LNCaP clone FGC (cell line): ENCODE results near the gene CLMN.

Experiments used
- DNase-seq: peaks from one replicate; pipeline ENCODE4 v3.0.0-alpha.2; 2011; ENCODE audit warnings: low read depth
- H3K4me3 ChIP-seq: 2 replicates; pipeline ENCODE4 v1.5.1; 2011; ENCODE audit warnings: mild to moderate bottlenecking, low read depth, low read length, control low read depth
- TF ChIP-seq, protein P1 (sequence below): IDR thresholded peaks from 2 replicates; pipeline ENCODE4 v1.5.1; 2012; ENCODE audit warnings: mild to moderate bottlenecking; ENCODE audit not compliant: control insufficient read depth, insufficient read depth; ENCODE audit errors: extremely low read depth

CLMN gene

DNA sequence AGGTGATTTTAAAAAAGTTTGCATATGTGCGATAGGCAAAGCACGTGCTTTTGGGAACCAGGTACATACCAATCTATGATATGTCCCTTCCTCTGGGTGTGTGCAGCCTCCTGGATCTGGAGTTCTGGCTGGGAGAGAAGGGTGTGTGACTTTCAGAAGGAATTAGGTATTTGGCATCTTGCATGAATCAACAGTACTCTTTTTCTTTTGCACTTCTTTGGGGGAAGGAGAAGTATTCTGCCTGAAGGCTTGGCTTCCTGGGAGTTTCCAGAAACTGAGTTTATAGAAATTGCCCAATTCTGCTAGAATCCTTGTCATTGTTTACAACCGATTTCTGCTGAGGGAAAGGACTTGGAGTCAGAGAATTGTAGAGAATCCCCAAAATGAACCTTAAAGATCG lies 2.9 kb upstream of the CLMN start:
- H3K4me3 ChIP-seq, result no peak overlapping the region
- DNase-seq, result no peak
- TF ChIP-seq, protein P1, sequence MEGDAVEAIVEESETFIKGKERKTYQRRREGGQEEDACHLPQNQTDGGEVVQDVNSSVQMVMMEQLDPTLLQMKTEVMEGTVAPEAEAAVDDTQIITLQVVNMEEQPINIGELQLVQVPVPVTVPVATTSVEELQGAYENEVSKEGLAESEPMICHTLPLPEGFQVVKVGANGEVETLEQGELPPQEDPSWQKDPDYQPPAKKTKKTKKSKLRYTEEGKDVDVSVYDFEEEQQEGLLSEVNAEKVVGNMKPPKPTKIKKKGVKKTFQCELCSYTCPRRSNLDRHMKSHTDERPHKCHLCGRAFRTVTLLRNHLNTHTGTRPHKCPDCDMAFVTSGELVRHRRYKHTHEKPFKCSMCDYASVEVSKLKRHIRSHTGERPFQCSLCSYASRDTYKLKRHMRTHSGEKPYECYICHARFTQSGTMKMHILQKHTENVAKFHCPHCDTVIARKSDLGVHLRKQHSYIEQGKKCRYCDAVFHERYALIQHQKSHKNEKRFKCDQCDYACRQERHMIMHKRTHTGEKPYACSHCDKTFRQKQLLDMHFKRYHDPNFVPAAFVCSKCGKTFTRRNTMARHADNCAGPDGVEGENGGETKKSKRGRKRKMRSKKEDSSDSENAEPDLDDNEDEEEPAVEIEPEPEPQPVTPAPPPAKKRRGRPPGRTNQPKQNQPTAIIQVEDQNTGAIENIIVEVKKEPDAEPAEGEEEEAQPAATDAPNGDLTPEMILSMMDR, result no peak

- H3K4me3 ChIP-seq, result no peak overlapping the region
- no peak for DNase-seq
- TF ChIP-seq, protein P1, result no peak
Observed at GRCh38 chr14:95321693-95322455, 2.2 kb upstream of the CLMN start.

DNA sequence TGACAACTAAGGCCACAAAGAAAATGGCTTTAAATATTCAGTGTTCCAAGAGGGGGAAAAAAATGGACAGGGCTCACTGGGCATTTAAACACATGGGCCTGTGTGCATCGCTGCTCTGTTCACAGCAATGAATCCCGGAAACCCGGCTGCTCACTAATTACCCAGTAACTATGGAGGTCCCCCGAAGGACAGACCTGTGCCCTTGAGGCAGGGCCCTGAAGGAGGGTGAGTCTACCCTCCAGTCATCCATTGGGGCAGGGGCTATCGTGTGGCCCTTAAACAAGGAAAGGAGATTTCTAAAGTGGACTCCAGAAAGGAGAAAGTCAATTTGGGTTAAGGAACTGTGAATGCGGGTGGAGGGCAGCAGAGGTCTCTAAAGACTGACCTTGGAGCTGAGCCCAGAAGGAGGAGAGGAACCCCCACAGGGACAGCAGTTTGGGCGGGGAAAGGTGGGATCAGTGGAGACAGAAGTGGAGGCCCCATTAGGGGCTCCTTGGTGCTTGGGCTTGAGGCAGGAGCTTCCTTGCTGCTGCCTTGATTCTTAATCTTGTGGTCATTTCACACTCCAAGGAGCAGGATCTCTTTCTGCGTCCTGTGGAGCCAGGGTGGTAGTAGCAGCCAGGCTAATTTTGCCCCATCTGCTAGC lies 1.4 kb upstream of the CLMN start:
- no peak overlapping the region for H3K4me3 ChIP-seq
- DNase-seq, result no peak
- TF ChIP-seq, protein P1, result no peak

DNA sequence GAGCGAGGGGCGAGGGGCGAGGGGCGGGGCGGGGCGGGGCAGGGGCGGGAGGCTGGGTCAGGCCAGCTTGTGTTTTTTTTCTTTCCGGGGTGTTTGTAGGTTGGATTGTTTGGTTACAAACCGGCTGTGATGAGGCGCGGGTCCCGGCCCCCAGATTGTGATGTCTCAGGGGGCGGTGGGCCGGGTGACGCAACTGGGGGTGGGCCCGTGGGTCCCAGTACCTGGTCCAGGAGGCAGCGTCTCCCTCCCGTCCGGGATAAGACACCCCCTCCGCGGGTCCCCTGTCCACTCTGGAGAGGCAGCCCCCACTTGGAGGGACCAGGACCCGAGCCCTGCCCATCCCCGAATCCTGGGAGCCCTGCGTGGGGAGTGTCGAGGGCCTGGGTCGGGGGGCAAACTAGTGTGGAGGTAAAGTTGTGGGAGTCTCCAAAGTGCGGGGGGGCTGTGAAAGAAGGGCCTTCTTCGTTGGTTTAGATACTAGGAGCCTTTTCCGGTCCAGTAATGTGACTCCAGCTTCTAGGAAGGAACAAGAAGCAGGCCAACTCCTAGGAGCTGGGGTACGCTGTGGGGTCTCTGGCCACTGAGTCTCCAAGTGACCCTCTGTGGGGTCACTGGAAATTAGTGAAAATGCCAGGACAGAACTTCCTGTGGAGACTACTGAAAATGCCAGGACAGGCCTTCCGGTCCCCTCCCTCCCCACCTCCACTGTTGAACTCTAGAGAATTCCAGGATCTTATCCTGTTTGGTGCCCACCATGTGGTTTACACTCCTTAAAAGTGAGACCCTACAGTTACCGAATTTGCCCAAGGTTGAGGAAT lies 579 bp upstream of the CLMN start:
- TF ChIP-seq, protein P1, result no peak
- H3K4me3 ChIP-seq, result peak overlapping the region; percentile 47
- DNase-seq, result no peak

DNA sequence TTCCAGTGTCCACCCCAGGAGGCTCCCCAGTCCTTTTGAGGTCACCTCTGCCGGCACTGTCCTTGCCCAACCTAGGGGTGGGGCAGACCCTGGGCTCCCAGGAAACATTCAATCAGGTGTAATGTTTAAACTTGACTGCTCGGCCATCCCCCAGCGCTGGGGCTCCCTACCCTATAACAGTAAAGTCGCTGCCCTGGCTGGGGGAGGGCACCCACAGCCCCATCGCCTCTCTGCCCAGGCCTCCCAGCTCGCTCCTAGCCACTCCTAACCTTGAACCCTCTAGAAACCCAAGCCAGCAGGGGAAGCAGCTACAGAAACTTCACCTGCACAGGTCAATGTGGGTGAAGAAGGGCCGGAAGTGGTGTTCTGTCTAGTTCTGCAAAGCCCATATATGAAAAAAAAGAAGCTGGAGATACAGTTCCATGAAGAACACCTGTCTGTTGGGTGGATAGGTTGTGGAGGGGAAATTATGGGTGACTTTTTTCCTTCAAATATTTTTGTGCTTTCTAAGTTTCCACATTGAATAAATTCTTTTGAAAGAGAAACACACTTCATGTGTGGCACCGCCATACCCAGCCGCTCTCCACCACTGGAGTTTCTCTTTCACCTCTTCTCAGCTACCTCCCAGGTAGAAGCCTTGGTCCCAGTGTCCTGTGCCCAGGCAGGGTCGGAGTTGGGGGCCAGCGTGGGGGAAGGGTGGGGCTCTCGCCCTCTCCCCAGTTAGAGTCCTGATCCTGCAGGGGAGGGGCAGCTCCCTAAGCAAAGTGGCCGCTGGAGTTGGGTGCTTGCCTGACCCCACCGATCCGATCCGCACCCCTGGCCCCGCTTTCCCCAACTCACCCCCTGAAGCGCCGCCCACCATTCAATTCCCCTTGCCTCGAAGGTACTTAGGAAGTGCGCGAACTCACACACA lies 1.1 kb downstream of the CLMN start:
- DNase-seq, result no peak
- TF ChIP-seq, protein P1, result no peak
- H3K4me3 ChIP-seq, result peak overlapping the region; percentile 62

GRCh38 chr14:95317817-95318343 lies 1.8 kb downstream of the CLMN start:
- H3K4me3 ChIP-seq, result no peak overlapping the region
- TF ChIP-seq, protein P1, result no peak
- no peak for DNase-seq
